ENCODE measurements around the gene BRPF1.

Gene BRPF1

DNA sequence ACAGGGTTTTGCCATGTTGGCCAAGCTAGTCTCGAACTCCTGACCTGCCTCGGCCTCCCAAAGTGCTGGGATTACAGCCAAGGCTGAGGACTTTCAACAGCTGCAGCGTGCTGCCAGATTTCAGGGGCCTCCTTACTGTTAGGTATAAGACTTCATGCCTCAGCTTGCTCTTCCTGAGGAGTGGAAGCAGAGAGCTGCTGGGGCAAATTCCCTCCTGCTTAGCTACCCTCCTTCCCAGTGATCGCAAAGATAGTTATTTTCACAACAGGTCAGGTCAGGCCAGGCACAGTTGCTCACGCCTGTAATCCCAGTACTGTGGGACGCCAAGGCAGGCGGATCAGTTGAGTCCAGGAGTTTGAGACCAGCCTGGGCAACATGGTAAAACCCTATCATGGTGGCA is 30.5 kb upstream of the BRPF1 start:
- intact Hi-C loops (cut with DNase I): no loop called here
- no peak for DNase-seq

DNA sequence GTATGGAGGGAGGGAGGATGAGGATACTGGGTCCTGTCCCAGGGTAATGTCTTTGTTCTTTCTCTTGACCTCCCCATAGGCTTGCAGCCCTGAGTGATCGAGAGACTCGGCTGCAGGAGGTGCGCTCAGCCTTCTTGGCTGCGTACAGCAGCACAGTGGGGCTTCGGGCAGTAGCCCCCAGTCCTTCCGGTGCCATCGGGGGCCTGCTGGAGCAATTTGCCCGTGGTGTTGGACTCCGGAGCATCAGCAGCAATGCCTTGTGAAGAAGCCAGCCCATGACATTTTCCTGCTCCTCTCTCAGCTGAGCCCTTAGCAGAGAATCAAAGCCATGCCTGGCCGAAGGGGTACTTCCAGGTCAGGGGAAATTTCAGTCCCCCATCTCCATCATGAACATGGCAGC is 29.8 kb upstream of the BRPF1 start:
- no peak for DNase-seq
- intact Hi-C loops (cut with DNase I): no loop called here

DNA sequence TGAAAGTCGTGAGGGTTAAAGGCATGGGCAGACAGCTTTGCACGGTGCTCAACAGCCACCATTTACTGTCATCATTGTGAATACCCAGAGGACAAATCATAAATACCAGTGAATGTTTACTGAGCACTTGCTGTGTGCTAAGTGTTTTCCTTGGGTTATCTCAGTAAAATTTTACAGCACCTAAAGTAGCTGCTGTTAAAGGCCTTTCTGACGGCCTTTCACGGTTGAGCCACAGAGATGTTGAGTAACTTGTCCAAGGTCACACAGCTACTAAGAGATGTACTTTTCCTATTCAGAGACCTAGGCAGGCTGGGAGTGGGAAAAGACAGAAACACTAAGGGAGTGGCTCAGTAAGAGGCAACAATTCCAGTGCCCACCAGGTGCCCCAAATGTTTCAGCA is 28.3 kb upstream of the BRPF1 start:
- DNase-seq: no peak
- intact Hi-C loops (cut with DNase I): no loop called here

DNA sequence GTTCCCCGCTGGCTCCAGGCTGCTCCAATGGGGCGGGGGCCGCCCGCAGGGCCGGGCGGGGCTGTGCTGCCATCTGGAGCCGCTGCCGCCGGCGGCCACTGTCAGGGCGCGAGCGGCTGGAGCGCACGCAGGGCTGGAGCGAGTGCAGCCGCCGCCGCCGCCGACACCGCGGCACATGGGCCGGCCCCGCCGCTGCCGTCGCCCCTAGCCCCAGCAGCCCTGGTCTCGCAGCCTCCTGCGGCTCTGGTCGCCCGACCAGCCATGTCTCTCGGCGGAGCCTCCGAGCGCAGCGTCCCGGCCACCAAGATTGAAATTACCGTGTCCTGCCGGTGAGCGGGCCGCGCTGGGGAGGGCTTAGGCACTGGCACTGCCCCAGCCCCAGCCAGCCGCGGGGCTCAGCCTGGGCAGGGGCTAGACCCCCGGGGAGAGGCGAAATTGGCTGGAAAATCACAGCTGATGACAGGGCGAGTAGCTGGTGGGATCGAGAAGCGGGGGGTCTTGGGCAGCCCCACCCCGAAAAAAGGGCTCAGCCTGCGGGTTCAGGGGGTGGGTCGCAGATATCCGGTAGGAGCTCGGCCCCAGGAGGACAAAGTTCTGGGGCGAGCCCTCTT is 27.7 kb upstream of the BRPF1 start, which contains the start of gene CPNE9:
Gene CPNE9 (plus strand): TSS at position 98 of the 611 bp plus-strand sequence. CDS start 164 bp downstream, at position 262.
- intact Hi-C loops (cut with DNase I): no loop called here
- no peak for DNase-seq

DNA sequence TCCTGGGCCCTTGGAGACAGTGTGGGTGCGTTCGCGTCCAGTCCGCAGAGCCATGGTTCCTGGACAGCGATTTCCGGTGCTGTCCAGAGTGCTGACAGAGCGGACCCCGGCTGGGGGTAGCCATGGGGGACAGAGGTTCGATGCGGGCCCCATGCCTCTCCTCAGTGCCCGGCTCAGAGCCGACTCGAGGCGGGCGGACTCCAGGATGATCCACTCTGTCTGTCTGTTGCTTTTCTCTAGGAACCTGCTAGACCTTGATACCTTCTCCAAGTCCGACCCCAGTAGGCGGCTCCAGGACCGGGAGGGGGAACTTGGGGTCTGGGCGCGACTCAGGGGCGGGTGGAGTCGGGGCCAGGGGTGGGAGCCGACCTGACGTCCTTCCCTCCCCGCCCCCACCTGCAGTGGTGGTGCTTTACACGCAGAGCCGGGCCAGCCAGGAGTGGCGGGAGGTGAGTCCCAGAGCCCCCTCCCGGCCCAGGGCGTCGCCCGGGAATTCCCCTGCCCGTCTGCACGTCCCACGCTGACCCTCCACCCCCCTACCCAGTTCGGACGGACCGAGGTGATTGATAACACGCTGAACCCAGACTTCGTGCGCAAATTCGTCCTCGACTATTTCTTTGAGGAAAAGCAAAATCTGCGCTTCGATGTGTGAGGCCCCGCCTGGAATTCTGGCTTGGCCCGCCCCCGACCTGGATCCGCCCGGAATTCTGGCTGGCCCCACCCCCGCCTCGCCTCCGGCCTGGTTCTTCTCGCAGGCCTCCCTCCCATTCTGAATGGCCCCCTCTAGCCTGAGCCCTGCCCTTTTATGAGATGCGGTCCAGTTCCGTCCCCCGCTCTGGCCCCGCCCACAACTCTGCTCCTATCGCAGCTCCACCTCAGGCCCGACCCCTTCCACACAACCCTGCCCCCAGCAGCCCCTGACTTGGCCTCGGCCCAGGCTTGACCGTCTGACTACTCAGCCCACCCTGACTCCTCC is 26.9 kb upstream of the BRPF1 start:
- peak in 15 of 42 donors; percentile 12 to 58 (median 34) for DNase-seq
- intact Hi-C loops (cut with DNase I): no loop called here

DNA sequence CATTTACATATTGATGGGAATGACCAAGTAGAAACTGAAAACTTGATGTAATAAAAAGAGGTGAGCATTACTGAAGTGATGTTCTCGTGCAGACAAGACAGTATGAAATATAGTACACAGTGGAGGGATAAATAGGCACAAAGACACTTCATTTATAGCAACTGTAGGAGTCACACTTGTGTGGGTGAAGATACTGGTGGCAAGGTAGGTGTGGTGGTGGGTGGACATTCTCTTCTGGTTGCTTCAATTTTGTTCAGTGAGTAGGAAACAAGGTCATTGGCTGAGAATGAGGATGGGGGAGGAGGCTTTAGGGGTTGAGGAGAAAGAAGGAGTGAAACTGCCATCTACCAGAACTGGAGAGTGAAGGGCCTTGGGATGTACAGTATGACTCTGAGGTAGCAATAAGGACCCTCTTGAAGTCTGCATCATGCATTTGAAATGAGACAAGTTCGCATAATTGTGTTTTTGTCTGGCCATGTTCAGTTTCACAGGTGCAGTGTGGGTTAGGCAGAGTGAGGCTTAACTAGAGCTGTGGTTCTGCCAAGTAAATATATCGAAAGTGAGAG is 21.3 kb upstream of the BRPF1 start:
- intact Hi-C loops (cut with DNase I): no loop called here
- DNase-seq: peak in 2 of 42 donors; percentile 26 to 36

DNA sequence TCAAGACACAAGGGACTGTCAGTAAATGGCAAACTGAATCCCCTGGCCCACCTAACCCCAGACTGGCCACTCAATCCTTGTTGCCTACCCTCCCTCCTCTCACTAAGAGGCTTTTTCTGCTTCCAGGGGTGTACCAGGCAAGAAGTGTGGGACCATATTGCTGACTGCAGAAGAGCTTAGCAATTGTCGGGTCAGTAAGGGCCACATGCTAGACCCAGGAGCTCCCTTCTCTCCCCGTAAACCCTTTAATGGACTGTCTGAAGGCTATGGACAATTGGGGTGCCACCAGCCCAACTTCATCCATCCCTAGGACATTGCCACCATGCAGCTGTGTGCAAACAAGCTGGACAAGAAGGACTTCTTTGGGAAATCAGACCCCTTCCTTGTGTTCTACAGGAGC is 19.1 kb upstream of the BRPF1 start:
- DNase-seq: no peak
- intact Hi-C loops (cut with DNase I): no loop called here

DNA sequence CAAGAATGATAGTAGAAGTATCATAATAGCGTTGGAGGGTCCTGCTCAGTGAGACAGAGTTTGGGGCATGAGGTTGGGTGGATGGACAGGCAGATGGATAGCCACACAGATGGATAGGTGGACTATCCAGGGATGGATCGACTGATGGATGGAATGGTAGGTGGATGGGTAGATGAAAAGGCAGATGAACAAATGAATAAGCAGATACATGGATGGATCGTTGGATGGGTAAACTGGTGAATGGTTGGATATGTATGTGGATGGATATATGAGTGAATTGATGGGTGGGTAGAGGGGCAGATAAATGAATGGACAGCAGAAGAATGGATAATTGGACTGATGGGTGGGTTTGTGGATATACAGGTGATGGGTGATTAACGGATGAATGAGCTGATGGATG is 18.4 kb upstream of the BRPF1 start:
- intact Hi-C loops (cut with DNase I): no loop called here
- no peak for DNase-seq

DNA sequence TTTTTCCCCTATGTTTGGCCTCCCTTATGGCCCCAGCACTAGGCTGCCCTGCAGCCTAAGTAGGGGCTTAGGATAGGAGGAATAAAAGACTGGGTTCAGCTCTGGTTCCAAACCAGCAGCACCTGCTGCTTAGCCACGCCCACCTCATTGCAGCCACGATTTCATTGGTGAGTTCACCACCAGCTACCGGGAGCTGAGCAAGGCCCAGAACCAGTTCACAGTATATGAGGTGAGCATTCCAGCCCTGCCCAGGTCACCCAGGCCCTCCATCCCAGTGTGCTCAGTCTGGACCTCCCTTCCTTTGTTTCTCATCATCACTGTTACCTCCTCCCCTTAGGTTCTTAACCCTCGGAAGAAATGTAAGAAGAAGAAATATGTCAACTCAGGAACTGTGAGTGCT is 16.4 kb upstream of the BRPF1 start:
- DNase-seq: no peak
- intact Hi-C loops (cut with DNase I): no loop called here

DNA sequence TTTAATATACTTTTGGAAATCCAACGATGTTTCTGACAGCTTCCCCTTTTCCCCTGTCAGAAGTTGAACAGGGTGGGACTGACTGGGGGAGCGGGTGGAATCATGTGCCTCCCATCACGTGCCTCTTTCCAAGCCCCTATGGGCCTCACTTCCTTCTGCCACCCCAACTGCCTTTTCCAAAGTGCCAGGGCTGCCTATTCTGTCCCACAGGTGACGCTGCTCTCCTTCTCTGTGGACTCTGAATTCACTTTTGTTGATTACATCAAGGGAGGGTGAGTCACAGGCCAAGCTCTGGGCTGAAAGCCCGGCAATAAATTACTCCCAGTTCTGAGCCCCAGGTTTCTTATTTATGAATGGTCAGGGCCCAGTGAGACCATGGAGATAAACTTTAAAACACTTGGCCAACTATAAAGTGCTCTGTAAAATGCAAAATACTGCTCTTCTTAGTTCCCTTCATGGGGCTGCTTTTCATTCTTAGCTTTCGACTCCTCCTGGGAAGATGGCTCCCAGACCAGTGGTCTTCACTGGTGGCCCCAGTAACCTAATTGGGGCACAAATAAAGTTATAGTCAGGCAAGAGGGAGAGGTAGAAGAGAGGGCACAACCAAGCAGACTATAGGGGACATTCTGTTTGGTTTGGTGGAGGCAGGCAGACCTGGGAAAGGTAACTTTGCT is 15.6 kb upstream of the BRPF1 start:
- intact Hi-C loops (cut with DNase I): no loop called here
- DNase-seq: peak in 36 of 42 donors; percentile 21 to 82 (median 52)

DNA sequence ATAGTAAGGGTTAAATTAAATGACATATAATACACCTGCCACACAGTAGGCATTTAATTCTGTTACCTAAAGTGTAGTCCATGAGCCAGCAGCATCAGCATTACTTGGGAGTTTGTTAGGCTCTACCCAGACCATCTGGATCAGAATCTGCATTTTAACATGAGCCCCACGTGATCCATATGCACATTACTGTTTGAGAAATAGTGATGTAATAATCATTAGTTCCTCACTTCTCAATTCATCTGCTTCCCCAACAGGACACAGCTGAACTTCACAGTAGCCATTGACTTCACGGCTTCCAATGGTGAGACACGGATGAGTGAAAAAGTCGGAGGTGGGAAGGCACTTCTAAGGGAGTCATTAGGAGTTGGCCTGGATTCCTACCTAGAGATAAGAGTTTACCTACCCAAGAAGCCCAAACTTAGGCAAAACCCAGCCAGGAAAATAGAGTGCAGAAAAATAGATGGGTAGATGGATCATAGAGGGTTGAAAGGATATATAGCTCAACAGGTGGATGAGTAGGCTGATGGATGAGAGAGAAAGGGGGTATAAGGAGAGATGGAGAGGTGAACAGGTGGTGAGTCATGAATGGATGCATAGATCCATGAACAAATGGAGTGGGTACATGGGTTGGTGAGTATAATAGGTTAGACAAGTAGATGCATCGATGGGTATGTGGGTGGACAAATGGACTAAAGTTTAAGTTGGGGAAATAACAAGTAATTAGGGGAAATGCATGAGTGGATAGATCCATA is 14.6 kb upstream of the BRPF1 start:
- intact Hi-C loops (cut with DNase I): no loop called here

DNA sequence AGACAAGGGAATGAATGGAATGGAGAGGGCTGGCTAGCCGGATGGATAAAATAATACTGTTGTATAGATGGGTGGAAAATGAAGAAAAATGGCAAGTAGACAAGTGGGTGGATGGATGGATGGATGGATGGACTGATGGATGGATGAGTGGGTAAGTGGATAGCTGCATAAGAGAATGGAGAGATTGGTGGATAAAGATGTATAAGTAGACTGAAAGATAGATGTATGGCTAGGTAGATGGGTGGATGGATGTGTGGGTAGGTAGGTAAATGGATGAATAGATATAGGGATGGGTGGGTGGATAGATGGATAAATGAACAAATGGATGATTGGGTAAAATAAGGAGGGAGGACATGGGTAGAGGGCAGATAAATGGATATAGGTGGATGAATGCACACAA is 14.0 kb upstream of the BRPF1 start:
- intact Hi-C loops (cut with DNase I): no loop called here
- DNase-seq: no peak

More for the DNA sequence above, 14.6 kb upstream of the BRPF1 start:
- no peak for DNase-seq

DNA sequence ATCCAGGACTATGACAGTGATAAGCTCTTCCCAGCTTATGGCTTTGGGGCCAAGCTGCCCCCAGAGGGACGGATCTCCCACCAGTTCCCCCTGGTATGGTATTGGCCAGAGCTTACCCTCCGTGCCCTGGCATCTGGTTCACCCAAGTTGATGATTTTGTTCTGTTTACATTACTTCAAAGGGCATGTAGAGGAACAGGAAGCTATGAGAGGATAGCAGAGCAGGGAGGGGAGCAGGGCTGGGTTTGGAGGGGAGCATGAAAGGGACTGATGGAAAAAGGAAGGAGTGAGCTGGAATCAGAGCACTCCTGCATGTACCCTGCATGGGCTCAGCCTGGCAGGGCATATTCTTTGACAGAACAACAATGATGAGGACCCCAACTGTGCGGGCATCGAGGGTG is 13.4 kb upstream of the BRPF1 start:
- DNase-seq: no peak
- intact Hi-C loops (cut with DNase I): no loop called here

DNA sequence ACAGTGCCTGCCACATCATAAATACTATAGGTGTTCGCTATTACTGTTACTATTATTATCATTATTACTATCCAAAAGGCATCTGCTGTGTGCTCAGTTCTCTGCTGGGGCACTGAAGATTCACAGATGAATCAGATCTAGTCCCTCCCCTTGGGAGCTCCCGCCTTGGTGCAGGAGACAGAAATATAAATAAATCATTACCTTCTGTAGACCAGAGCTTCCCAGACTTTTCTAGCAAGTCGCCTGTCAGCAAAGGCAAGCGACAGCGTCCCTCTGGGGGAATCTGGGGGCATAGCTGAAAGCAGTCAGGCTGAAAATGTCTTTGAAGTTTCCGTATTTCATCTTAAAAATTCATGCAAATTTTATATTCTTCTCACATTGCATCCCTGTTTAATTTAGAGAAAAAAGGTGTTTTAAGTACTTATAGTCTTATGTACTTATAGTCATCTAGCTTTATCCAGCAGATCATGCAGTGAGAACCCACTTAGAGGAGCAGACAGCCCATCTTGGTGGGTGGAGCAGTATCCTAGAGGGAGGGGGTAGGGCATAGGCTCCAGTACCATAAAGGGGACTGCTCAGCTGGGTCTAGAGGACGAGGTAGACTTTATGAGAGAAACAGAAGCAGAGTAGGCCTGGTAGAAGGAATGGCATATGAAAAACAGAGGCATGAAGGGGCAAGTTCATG is 10.4 kb upstream of the BRPF1 start:
- intact Hi-C loops (cut with DNase I): no loop called here
- DNase-seq: peak in 10 of 42 donors; percentile 11 to 51 (median 32)

DNA sequence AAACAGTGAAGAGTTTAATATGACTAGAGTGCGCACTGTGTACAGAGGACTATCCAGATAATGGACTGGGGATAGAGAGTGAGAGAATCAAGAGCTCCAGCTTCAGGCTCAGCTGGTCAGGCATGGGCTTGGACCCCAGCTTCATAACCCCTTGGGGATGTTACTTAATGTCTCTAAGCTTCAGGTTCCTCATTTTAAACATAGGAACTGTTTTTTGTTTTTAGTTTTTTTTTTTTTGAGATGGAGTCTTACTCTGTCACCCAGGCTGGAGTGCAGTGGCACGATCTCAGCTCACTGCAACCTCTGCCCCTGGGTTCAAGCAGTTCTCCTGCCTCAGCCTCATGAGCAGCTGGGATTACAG is 9.9 kb upstream of the BRPF1 start:
- intact Hi-C loops (cut with DNase I): no loop called here
- DNase-seq: no peak

DNA sequence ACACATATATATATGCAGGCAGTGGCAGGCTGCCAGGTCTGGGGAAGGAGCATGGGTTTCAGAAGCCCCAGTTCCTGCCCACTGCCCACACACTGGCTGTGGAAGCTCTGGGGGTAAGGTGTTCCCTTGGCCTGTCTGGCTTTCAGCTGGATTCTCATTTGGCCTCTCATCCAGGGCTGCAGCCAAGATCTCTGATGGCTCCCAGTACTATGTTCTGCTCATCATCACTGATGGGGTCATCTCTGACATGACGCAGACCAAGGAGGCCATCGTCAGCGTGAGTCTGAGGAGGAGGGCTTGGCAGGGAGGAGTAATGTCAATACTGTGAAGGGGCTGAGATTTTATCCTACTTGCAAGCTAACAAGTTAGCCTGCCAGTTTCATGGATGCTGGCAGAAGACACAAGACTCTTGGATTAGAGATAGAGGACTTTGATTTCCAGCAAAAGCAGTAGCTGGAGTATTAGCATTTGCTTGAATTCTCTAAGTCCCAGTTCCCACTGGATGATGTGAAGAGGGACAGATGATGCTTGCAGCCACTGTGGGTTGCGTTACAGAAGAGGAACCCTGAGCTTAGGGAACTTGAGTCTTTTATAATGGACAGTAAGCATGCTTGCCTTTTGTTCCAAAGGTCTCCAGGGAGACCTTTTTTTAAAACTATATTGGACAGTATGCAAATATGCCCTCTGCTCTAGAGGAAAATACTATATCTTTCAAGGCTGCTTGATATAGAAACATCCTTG is 5.6 kb upstream of the BRPF1 start:
- intact Hi-C loops (cut with DNase I): no loop called here
- no peak for DNase-seq

DNA sequence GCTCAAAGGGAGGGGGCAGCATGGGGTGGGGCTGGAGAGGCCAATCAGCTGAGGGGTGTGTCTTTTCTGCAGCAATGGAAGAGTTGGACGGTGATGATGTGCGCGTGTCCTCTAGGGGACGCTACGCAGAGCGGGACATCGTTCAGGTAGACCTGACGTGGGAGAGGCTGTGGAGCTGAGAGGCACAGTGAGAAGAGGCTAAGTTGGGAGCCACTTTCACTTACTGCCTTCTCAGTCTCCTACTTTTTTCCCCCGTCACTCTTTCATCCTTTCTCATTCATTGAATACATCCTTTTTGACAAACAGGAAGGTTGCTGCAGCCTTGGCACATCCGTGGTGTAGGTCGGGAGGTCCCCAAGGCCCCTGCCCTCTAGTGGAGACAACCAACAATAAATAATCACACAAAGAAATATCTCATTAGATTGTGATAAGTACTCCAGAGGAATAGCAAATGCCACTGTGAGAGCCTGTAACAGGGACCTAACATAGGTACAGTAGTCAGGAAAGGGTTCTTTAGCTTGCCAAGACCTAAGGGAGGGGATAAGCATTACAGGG is 4.4 kb upstream of the BRPF1 start:
- intact Hi-C loops (cut with DNase I): no loop called here
- no peak for DNase-seq
